ENCODE measurements around the gene CPNE5.

GRCh38 chr6:36725581-36725980 is 113.7 kb downstream of the CPNE5 start:
- no peak for TF ChIP-seq CTCF (IDR thresholded peaks at IDR 0.05; ENCODE audit: insufficient read depth, low read length)
- no peak for TF ChIP-seq POLR2AphosphoS5 (IDR thresholded peaks at IDR 0.05; ENCODE audit: low read depth)
- TF ChIP-seq GABPA (IDR thresholded peaks at IDR 0.05; ENCODE audit: low read depth) = no peak
- no peak for TF ChIP-seq SPI1 (IDR thresholded peaks at IDR 0.05; ENCODE audit: borderline replicate concordance, low read depth)
